ENCODE measurements around the gene HHATL. TPM values are rescaled to one million over a fixed set of nuclear protein-coding genes. Genes with fewer than 3 reads are reported as not detected.
A peak's percentile ranks its signal among the peaks of the same experiment; 100 is the strongest.

The HHATL gene, protein sequence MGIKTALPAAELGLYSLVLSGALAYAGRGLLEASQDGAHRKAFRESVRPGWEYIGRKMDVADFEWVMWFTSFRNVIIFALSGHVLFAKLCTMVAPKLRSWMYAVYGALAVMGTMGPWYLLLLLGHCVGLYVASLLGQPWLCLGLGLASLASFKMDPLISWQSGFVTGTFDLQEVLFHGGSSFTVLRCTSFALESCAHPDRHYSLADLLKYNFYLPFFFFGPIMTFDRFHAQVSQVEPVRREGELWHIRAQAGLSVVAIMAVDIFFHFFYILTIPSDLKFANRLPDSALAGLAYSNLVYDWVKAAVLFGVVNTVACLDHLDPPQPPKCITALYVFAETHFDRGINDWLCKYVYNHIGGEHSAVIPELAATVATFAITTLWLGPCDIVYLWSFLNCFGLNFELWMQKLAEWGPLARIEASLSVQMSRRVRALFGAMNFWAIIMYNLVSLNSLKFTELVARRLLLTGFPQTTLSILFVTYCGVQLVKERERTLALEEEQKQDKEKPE
- not detected for polyA plus RNA-seq

DNA sequence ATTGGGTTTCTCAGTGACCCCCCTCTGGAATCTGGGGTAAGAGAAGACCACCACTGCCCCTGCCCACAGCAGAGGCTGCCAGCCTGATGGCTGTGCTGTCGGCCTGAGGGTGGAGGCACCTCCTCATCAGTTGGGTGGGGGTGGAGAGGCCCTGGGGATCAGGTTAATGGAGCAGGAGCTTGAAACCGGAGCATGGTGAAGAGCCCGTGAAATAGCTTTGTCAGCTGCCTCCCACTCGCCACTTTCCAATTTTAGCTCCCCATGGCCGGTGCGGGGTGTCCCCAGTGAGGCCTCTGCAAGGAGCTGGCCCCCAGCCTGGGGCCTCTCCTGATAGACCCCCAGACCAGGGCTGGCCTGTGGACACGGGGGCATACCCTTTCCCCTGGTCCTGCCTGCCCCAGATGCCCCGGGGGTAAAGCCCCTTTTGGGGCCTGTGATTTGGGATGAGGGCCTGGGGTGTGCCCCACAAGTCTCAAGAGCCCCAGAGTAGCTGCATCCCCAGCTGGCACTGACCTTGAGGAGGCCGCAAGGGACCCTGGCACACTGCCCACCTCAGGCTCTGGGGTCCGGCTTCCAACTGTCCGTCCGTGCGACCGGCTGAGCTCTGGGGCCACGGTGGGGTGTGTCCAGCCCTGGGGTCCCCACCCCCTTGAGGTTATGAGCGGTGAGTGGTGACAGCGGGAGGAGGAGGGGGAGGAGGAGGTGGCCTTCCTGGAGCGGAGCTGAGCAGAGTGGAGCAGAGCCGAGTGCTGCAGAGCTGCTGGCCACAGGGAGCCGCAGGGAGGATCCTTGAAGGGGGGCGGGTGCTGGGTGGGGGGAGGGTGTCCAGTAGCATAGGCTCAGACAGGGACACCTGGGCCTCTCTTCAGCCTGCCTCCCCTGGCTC is at the start of gene HHATL:
Gene HHATL (minus strand): TSS at position 733 of the 886 bp plus-strand sequence. CDS start 1,972 bp downstream, outside the sequence.
- Mint-ChIP-seq H3K4me3 (no peak within 1 kb of the TSS), H3K27ac (no peak within 1 kb of the TSS), H3K4me1 (peaks cover 0 to 3% (median 1%) of the 10 kb centered on the region in 3 donors), H3K27me3 (peaks cover 7% of the 10 kb centered on the region), H3K9me3 (no peaks in the 10 kb centered on the region), H3K36me3 (no peaks in the 10 kb centered on the region)

DNA sequence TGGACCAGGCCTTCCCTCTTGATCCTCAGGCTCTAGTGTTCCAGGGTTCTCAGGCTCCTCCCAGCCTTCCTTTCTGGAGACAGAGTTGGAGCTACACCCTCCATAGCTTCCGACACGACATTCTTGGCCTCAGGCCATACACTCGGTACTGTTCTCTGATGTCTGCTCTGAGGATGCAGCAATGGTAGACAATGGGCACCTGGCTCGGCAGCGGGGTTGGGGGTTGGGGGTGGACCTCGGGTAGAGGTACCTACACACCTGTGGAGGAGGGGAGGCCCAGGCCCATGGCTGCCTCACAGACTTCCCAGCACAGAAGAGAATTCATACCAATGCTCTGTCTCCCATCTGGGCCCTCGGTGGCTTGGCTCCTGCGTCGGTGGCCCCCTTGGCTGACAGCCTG is 49.0 kb upstream of the HHATL start:
- peaks cover 0 to 6% (median 0%) of the 10 kb centered on the region in 3 donors for H3K4me1 Mint-ChIP-seq
- no peak overlapping the region for H3K27ac Mint-ChIP-seq
- H3K4me3 Mint-ChIP-seq = no peak overlapping the region
- peaks cover 3% of the 10 kb centered on the region for H3K36me3 Mint-ChIP-seq
- peaks cover 1% of the 10 kb centered on the region for H3K27me3 Mint-ChIP-seq
- H3K9me3 Mint-ChIP-seq = no peaks in the 10 kb centered on the region

DNA sequence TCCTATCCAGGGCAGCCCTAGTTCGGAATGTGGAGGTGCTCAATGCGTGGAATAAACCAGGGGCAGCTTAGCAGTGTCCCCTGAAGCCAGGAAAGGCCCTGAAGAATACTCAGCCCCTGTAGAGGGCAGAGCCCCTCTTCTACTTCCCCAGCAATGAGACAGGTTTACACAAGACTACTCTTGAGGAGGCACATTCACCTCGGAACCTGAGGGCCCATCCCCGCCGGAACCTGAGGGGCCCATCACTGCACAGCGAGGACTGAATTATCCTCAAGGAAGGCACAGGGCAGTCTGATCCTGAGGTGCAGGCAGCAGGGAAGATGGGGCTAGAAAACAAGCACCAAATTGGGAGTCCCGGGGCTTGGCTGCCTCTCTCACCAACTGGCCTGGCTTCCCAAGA is 48.2 kb upstream of the HHATL start:
- H3K4me3 Mint-ChIP-seq = no peak overlapping the region
- H3K27me3 Mint-ChIP-seq = peaks cover 1% of the 10 kb centered on the region
- peaks cover 3% of the 10 kb centered on the region for H3K36me3 Mint-ChIP-seq
- no peaks in the 10 kb centered on the region for H3K9me3 Mint-ChIP-seq
- peak overlapping the region in 1 of 3 donors; percentile 46 for H3K27ac Mint-ChIP-seq
- peaks cover 0 to 6% (median 0%) of the 10 kb centered on the region in 3 donors for H3K4me1 Mint-ChIP-seq

DNA sequence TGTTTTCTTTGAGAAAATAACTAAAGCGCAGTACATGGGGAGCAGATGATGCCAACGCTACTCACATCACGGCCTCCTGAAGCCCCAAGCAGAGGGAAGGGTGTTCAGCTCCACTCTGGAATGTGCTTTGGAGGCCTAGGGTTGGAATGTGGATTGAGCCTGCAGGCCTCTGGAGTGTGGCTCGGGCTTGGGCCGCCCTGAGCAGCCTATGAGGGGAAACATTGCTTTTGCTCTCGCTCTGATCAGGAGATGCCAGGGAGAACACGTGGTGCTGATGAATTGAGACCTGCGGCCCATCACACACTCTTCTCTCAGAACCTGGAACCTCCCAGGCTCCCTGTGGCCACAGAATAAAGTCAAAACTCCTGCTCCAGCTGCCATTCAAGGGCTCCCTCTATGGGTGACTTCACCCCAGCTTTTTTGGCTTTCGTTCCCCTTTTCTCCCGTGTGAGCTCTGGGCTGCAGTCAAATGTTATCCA is 47.2 kb upstream of the HHATL start:
- H3K9me3 Mint-ChIP-seq = no peaks in the 10 kb centered on the region
- H3K36me3 Mint-ChIP-seq = peaks cover 3% of the 10 kb centered on the region
- H3K4me1 Mint-ChIP-seq = peaks cover 0 to 6% (median 0%) of the 10 kb centered on the region in 3 donors
- H3K27ac Mint-ChIP-seq = no peak overlapping the region
- H3K4me3 Mint-ChIP-seq = no peak overlapping the region
- peaks cover 1% of the 10 kb centered on the region for H3K27me3 Mint-ChIP-seq

DNA sequence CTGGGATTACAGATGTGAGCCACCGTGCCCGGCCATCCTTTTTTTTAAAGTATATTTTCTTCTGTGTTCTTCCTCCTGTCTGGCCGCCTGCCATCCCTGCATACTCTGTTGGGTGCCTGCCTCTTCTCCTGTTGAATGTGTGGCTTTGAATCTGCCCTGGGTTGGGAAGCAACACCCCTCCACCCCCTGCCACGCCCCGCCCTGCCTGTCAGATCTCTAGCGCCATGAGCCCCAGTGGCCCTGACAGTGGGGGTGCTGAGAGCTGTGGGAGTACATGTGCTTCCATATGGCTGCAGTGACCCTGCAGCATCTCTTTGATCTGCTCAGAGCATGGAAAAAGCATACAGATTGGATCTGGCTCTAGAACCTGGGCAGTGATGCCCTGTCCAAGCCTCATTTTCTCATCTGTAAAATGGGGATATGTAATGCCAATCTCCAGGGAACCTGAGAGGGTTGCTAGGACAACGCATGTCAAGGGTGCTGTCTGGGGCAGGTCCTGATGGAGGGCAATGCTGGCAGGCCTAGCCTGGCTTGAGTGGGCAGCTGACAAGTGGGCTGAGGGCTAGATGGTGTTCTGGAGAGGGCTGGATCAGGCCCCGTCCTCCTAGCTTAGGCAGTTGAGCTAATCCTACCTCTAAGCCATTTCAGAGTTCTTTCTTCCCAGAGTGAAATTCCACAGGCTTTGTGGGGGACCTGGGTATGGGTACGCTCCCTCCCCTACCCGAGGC is 46.6 kb upstream of the HHATL start:
- Mint-ChIP-seq H3K4me3 (no peak overlapping the region), H3K4me1 (peaks cover 0 to 6% (median 3%) of the 10 kb centered on the region in 3 donors), H3K36me3 (peaks cover 3% of the 10 kb centered on the region), H3K27me3 (peaks cover 1% of the 10 kb centered on the region), H3K9me3 (no peaks in the 10 kb centered on the region), H3K27ac (no peak overlapping the region)

DNA sequence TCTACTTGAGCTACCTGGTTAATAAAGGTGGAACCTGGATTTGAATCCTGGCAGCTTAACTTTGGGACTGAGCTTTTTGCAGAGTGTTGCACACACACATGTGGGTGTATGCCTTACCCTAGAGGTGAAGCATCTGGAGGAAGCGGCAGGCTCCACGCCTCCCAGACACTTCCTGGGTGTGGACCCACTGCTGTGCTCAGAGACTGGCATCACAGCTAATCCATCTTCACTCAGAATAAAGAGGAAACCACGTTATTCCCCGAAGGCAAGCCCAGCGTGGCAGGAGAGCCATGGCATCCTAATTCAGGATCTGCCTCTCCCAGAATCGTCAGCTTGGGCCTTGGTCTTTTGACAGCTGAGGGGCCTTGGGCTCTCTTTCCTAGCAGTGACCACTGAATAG is 45.0 kb upstream of the HHATL start:
- peaks cover 1% of the 10 kb centered on the region for H3K27me3 Mint-ChIP-seq

DNA sequence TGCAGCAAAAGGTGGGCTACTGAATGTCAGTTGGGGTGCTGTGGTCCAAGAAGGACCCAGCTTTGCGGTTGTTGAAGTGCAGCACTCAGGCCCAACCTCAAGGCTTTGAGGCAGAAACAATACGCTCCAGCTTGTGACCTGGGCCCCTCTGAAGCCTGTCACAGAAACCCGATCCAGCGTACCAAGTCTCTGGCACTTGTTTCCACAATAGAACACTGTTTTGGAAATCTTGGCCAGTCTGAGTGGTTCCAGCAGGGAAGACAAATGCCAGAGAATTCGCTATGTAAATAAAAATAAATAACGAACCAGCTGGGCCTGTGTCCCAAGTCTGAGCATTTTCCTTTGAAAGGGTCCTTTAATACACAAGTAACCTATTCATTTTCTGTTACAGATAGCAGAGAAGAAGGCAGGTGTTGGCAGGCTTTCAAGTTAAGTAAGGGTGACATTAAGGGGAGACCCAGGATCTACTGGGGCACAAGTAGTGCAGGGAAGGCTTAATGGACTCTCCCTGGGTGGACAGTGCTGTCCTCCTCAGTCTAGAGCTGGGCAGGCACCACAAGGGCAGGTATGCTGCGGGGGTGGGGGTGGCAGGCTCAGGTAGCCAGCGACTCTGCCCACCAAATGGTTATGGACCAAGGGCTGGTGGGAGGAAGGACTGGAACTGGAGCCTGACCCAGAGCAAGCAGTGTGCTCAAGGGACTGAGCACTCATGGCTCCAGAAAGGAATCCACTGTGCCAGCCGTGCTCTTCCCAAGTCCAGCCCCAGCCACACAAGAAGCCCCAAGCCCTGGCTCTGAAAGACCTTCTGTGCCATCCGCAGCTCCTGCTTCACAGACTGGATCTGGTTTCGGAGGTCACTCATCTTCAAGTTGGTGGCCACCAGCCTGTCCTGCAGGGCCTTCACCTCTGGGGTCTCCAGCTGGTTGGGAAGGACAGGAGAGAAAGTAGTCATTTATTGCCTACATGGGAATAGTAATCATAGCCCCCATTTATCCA is 44.2 kb upstream of the HHATL start:
- Mint-ChIP-seq H3K9me3 (no peaks in the 10 kb centered on the region), H3K4me3 (no peak overlapping the region)

More for the DNA sequence above, 45.0 kb upstream of the HHATL start:
- Mint-ChIP-seq H3K4me3 (peak overlapping the region in 1 of 4 donors; percentile 12), H3K9me3 (no peaks in the 10 kb centered on the region), H3K27ac (no peak overlapping the region), H3K4me1 (peaks cover 0 to 6% (median 3%) of the 10 kb centered on the region in 3 donors), H3K36me3 (peaks cover 3% of the 10 kb centered on the region)

DNA sequence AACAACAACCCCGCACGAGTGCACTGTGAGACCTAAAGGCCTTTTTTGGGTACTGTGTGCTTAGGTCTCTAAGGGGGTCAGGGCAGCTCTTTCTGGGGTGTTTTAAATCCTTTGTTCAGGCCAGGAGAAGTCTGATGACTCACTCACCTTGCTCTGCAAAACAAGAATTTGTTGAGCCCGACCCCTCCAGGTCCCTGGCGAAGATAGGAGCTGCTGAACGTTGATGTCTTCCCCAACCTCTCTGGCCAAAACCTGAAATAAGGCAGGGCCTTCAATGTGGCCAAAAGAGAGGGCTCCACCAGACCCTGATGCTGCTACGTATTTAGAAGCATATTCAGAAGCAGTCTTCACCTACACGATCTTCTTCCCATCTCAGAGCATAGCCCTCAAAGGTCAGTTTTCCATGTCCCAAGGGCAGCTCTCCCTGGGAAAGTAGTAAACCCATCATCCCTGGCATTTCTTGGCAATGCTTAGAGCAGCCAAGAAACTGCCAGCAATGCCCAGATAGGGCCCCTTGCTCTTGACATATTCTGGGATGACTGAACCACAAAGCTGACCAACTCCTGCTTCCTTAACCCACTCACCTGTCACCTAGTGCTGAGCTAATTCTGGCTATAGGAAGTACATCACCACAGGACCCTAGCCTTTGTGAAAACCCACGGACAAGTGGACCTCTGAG is 43.3 kb upstream of the HHATL start:
- Mint-ChIP-seq H3K36me3 (peaks cover 1% of the 10 kb centered on the region), H3K27me3 (no peaks in the 10 kb centered on the region), H3K4me3 (no peak overlapping the region), H3K27ac (peak overlapping the region in 1 of 3 donors; percentile 43), H3K9me3 (peaks cover 0 to under 1% (median 0%) of the 10 kb centered on the region in 3 donors), H3K4me1 (peaks cover 0 to 6% (median 3%) of the 10 kb centered on the region in 3 donors)

More for the DNA sequence above, 44.2 kb upstream of the HHATL start:
- H3K36me3 Mint-ChIP-seq = peaks cover 3% of the 10 kb centered on the region
- peaks cover 1% of the 10 kb centered on the region for H3K27me3 Mint-ChIP-seq
- H3K4me1 Mint-ChIP-seq = peaks cover 0 to 6% (median 3%) of the 10 kb centered on the region in 3 donors
- peak overlapping the region in 1 of 3 donors; percentile 43 for H3K27ac Mint-ChIP-seq

DNA sequence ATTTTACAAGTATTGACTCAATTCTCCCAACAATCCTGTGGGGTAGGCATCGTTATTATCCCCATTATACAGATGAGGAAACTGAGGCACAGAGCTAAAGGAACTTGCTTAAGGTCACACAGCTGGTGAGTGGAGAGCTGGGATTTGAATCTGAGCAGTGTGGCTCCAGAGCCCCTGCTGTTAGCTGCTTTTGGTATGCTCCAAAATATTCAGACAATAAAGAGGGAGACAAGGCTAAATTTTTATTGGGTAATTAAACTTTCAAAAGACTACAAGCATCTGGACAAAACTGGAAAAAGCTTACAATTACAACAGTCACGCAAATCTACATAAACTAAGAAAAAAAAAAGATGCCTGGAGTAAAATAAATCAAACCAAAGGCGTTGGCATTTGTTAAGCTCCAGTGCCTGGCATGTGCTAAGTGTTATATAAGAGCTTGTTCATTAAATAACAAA is 42.7 kb upstream of the HHATL start:
- Mint-ChIP-seq H3K27me3 (no peaks in the 10 kb centered on the region), H3K36me3 (peaks cover 1% of the 10 kb centered on the region), H3K9me3 (peaks cover 0 to 1% (median 0%) of the 10 kb centered on the region in 3 donors), H3K4me1 (peaks cover 0 to 6% (median 3%) of the 10 kb centered on the region in 3 donors), H3K27ac (no peak overlapping the region), H3K4me3 (no peak overlapping the region)

DNA sequence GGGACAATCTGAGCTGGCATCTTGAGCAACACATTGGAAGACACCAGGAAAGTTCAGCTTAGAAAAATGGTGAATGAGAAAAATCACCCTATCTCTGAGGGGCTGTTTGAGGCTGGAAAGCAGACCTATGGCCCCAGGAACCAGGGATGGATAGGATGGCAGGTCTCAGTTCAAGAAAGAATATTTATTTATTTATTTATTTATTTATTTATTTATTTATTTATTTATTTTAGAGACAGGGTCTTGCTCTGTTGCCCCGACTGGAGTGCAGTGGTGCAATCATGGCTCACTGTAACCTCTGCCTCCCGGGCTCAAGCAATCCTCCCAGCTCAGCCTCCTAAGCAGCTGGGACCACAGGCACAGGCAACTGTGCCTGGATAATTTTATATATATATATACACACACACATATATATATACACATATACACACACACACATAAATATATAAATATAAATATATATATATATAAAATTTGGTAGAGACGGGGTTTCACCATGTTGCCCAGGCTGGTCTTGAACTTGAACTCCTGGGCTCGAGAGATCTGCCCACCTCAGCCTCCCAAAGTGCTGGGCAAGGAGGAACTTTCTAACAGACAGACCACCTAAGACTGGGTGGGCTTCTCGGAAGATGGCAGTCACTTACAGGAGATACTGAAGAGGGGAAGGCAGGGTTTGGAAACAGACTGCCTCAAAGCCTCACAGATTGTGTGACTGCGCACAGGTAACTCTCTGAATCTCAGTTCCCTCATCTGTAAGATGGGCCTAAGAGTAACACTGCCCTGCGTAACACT is 40.8 kb upstream of the HHATL start:
- Mint-ChIP-seq H3K36me3 (peaks cover 1% of the 10 kb centered on the region), H3K4me1 (peaks cover 6 to 11% (median 7%) of the 10 kb centered on the region in 3 donors), H3K27me3 (no peaks in the 10 kb centered on the region), H3K9me3 (peaks cover 0 to 1% (median 0%) of the 10 kb centered on the region in 3 donors), H3K4me3 (no peak overlapping the region), H3K27ac (peak overlapping the region in 1 of 3 donors; percentile 64)

DNA sequence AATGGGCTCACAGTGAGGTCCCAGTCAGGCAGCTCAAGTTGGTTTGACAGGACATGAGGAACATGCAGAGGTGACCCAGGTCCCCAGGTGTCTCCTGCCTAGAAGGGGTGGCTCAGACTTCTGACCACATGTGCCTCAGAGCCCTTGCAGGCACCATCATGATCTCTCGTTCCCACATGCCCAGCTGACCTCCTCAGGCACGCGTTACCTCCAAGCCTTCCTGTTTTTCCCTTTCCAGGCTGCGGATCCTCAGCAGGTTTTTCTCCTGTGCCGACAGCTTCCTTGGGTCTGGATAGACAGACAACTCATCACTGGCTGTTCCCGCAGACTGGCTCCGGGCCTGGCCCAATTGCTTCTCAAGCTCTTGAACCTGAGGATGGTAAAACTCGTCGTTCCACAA is 40.1 kb upstream of the HHATL start:
- Mint-ChIP-seq H3K36me3 (no peaks in the 10 kb centered on the region), H3K27ac (no peak overlapping the region), H3K4me1 (peaks cover 6 to 8% (median 7%) of the 10 kb centered on the region in 3 donors), H3K9me3 (peaks cover 0 to 1% (median 0%) of the 10 kb centered on the region in 3 donors), H3K27me3 (no peaks in the 10 kb centered on the region), H3K4me3 (no peak overlapping the region)

DNA sequence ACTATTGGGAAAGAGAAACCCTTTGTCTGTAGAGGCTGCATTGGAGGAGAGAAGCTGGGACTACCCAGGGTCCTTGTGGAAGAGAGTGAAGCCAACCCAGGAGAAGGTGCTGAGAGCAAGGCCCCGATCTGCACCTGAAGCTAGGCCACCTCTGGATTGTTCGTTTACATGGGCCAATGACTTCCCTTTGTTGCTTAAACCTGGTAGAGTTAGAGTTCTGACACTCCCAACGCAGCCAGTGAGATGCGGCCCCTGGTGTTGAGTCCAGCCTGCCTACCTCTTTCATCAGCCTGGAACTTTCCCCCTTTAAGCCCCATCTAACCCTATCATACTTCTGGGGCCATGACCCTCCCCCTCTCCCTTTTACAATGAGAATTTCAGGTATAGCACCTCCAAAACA is 39.7 kb upstream of the HHATL start:
- H3K9me3 Mint-ChIP-seq = peaks cover 0 to 1% (median 0%) of the 10 kb centered on the region in 3 donors
- peaks cover 5 to 7% (median 6%) of the 10 kb centered on the region in 3 donors for H3K4me1 Mint-ChIP-seq
- H3K27me3 Mint-ChIP-seq = no peaks in the 10 kb centered on the region
- no peak overlapping the region for H3K27ac Mint-ChIP-seq
- no peaks in the 10 kb centered on the region for H3K36me3 Mint-ChIP-seq
- H3K4me3 Mint-ChIP-seq = no peak overlapping the region

Measured in IgD-negative memory B cell (primary cell).